ENCODE measurements around the gene PCSK6. TPM values are rescaled to one million over a fixed set of nuclear protein-coding genes. Genes with fewer than 3 reads are reported as not detected.

PCSK6 gene
- total RNA-seq, 1 donor from 2014 or later, result 0.40 TPM

GRCh38 chr15:101266787-101267186 is 222.7 kb downstream of the PCSK6 start:
- TF ChIP-seq CTCF (IDR thresholded peaks at IDR 0.05), result no peak
- no peak overlapping the region for H3K4me3 Mint-ChIP-seq (ENCODE audit: unreplicated experiment)
- no peak for DNase-seq (ENCODE audit: low spot score)
- no peak overlapping the region for H3K27ac Mint-ChIP-seq (ENCODE audit: unreplicated experiment)
- H3K36me3 Mint-ChIP-seq (ENCODE audit: low read depth), result peaks cover 17% of the 10 kb centered on the region
- no peaks in the 10 kb centered on the region for H3K27me3 Mint-ChIP-seq (ENCODE audit: low read depth)
- H3K9me3 Mint-ChIP-seq (ENCODE audit: low read depth), result no peaks in the 10 kb centered on the region
- H3K4me1 Mint-ChIP-seq (ENCODE audit: low read depth), result no peaks in the 10 kb centered on the region

GRCh38 chr15:101266034-101266433 is 223.5 kb downstream of the PCSK6 start:
- Mint-ChIP-seq H3K27ac (ENCODE audit: unreplicated experiment) (no peak overlapping the region), H3K4me1 (ENCODE audit: low read depth) (no peaks in the 10 kb centered on the region), H3K4me3 (ENCODE audit: unreplicated experiment) (no peak overlapping the region), H3K9me3 (ENCODE audit: low read depth) (no peaks in the 10 kb centered on the region), H3K27me3 (ENCODE audit: low read depth) (no peaks in the 10 kb centered on the region), H3K36me3 (ENCODE audit: low read depth) (peaks cover 11% of the 10 kb centered on the region)
- DNase-seq (ENCODE audit: low spot score), result no peak
- no peak for TF ChIP-seq CTCF (IDR thresholded peaks at IDR 0.05)

- Mint-ChIP-seq H3K4me1 (ENCODE audit: low read depth) (no peaks in the 10 kb centered on the region), H3K27ac (ENCODE audit: unreplicated experiment) (no peak overlapping the region)
- TF ChIP-seq CTCF (IDR thresholded peaks at IDR 0.05), result no peak
These were observed 224.4 kb downstream of the PCSK6 start for GRCh38 chr15:101264911-101265641.

GRCh38 chr15:101264011-101264410 is 225.5 kb downstream of the PCSK6 start:
- TF ChIP-seq CTCF (IDR thresholded peaks at IDR 0.05), result no peak
- DNase-seq (ENCODE audit: low spot score), result no peak
- H3K27ac Mint-ChIP-seq (ENCODE audit: unreplicated experiment), result no peak overlapping the region
- no peak overlapping the region for H3K4me3 Mint-ChIP-seq (ENCODE audit: unreplicated experiment)
- no peaks in the 10 kb centered on the region for H3K9me3 Mint-ChIP-seq (ENCODE audit: low read depth)
- H3K27me3 Mint-ChIP-seq (ENCODE audit: low read depth), result no peaks in the 10 kb centered on the region
- no peaks in the 10 kb centered on the region for H3K36me3 Mint-ChIP-seq (ENCODE audit: low read depth)
- no peaks in the 10 kb centered on the region for H3K4me1 Mint-ChIP-seq (ENCODE audit: low read depth)

More at GRCh38 chr15:101264911-101265641, 224.4 kb downstream of the PCSK6 start:
- Mint-ChIP-seq H3K4me3 (ENCODE audit: unreplicated experiment) (no peak overlapping the region), H3K36me3 (ENCODE audit: low read depth) (peaks cover 6% of the 10 kb centered on the region), H3K9me3 (ENCODE audit: low read depth) (no peaks in the 10 kb centered on the region), H3K27me3 (ENCODE audit: low read depth) (no peaks in the 10 kb centered on the region)
- no peak for DNase-seq (ENCODE audit: low spot score)

- Mint-ChIP-seq H3K36me3 (ENCODE audit: low read depth) (no peaks in the 10 kb centered on the region), H3K4me1 (ENCODE audit: low read depth) (peaks cover 5% of the 10 kb centered on the region), H3K9me3 (ENCODE audit: low read depth) (no peaks in the 10 kb centered on the region), H3K27me3 (ENCODE audit: low read depth) (peaks cover 3% of the 10 kb centered on the region), H3K27ac (ENCODE audit: unreplicated experiment) (no peak overlapping the region), H3K4me3 (ENCODE audit: unreplicated experiment) (no peak overlapping the region)
- DNase-seq (ENCODE audit: low spot score), result no peak
- TF ChIP-seq CTCF (IDR thresholded peaks at IDR 0.05), result no peak
These were observed 227.0 kb downstream of the PCSK6 start for GRCh38 chr15:101262551-101262950.
